Measurements from ENCODE around the gene CDKAL1.

Gene CDKAL1

DNA sequence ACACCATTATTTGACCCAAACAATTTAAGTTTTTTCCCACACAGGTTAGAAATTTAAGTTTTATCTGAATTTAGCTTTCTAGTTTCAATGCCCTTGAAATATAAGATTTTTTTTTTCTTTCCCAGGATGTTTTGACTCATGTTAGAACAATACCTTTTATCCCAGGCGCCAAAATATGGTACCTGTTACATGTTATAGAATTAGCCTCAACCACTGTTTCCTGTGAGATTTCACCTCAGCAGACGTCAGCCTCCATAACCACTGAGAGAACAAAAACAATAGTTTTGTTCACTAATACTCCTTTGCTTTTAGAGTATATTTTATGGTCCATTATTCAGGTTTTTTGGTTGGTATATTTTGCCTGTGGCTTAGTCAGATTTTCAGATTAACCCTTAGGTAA, 302.9 kb downstream of the CDKAL1 start:
- Histone ChIP-seq H3K27me3 (ENCODE audit: insufficient read depth, low read length, poor library complexity, severe bottlenecking) (no peaks in the 10 kb centered on the region), H2AFZ (ENCODE audit: low read length) (no peak overlapping the region), H3K4me2 (ENCODE audit: low read depth, low read length, poor library complexity, severe bottlenecking) (no peak overlapping the region), H3K9ac (ENCODE audit: low read depth, low read length, poor library complexity, severe bottlenecking) (no peak overlapping the region), H3K4me3 (ENCODE audit: low read length, poor library complexity, severe bottlenecking) (no peak overlapping the region), H4K20me1 (ENCODE audit: insufficient read depth, low read length, poor library complexity, severe bottlenecking) (no peaks in the 10 kb centered on the region), H3K4me1 (ENCODE audit: insufficient read depth, low read length, poor library complexity, severe bottlenecking) (peaks cover 52% of the 10 kb centered on the region), H3K9me3 (ENCODE audit: insufficient read depth, low read depth, low read length) (no peaks in the 10 kb centered on the region), H3K36me3 (ENCODE audit: insufficient read depth, low read length) (no peaks in the 10 kb centered on the region), H3F3A (ENCODE audit: low read depth) (no peaks in the 10 kb centered on the region), H3K9me2 (replicated peaks; ENCODE audit: low read depth, low read length) (no peaks in the 10 kb centered on the region), H3K79me2 (ENCODE audit: insufficient read depth, low read length) (no peaks in the 10 kb centered on the region)
- no peak for TF ChIP-seq EZH2phosphoT487 (IDR thresholded peaks at IDR 0.05; ENCODE audit: borderline replicate concordance)
- TF ChIP-seq, protein P1, sequence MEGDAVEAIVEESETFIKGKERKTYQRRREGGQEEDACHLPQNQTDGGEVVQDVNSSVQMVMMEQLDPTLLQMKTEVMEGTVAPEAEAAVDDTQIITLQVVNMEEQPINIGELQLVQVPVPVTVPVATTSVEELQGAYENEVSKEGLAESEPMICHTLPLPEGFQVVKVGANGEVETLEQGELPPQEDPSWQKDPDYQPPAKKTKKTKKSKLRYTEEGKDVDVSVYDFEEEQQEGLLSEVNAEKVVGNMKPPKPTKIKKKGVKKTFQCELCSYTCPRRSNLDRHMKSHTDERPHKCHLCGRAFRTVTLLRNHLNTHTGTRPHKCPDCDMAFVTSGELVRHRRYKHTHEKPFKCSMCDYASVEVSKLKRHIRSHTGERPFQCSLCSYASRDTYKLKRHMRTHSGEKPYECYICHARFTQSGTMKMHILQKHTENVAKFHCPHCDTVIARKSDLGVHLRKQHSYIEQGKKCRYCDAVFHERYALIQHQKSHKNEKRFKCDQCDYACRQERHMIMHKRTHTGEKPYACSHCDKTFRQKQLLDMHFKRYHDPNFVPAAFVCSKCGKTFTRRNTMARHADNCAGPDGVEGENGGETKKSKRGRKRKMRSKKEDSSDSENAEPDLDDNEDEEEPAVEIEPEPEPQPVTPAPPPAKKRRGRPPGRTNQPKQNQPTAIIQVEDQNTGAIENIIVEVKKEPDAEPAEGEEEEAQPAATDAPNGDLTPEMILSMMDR (conservative IDR thresholded peaks at IDR 0.05; ENCODE audit: low read length), result no peak

DNA sequence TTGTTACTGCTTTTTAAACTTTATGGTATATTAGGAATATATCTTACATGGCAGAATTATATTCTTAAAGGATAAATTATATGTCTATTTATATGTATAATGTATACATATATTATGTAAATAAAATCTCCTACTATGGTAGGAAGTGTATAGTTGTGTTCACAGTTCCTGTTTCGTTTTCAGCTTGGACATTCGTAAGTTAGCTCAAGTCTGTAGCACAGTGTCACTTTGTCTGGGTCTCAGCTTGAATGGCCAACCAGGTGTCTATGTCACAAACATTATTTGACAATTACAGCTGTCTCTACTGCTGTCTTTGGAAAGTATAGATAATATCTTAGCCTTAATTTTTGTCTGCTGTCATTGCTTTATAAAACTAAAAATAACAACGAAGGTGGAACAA, 303.9 kb downstream of the CDKAL1 start:
- Histone ChIP-seq H4K20me1 (ENCODE audit: insufficient read depth, low read length, poor library complexity, severe bottlenecking) (no peaks in the 10 kb centered on the region), H3K36me3 (ENCODE audit: insufficient read depth, low read length) (no peaks in the 10 kb centered on the region), H3K27me3 (ENCODE audit: insufficient read depth, low read length, poor library complexity, severe bottlenecking) (no peaks in the 10 kb centered on the region), H3K9me3 (ENCODE audit: insufficient read depth, low read depth, low read length) (no peaks in the 10 kb centered on the region), H3K4me2 (ENCODE audit: low read depth, low read length, poor library complexity, severe bottlenecking) (no peak overlapping the region), H3K9ac (ENCODE audit: low read depth, low read length, poor library complexity, severe bottlenecking) (no peak overlapping the region), H3K4me3 (ENCODE audit: low read length, poor library complexity, severe bottlenecking) (no peak overlapping the region), H3F3A (ENCODE audit: low read depth) (no peaks in the 10 kb centered on the region), H3K4me1 (ENCODE audit: insufficient read depth, low read length, poor library complexity, severe bottlenecking) (peaks cover 51% of the 10 kb centered on the region), H3K9me2 (replicated peaks; ENCODE audit: low read depth, low read length) (no peaks in the 10 kb centered on the region), H3K79me2 (ENCODE audit: insufficient read depth, low read length) (no peaks in the 10 kb centered on the region), H2AFZ (ENCODE audit: low read length) (no peak overlapping the region)
- TF ChIP-seq EZH2phosphoT487 (IDR thresholded peaks at IDR 0.05; ENCODE audit: borderline replicate concordance), result no peak
- TF ChIP-seq, protein P1 (conservative IDR thresholded peaks at IDR 0.05; ENCODE audit: low read length), result no peak

DNA sequence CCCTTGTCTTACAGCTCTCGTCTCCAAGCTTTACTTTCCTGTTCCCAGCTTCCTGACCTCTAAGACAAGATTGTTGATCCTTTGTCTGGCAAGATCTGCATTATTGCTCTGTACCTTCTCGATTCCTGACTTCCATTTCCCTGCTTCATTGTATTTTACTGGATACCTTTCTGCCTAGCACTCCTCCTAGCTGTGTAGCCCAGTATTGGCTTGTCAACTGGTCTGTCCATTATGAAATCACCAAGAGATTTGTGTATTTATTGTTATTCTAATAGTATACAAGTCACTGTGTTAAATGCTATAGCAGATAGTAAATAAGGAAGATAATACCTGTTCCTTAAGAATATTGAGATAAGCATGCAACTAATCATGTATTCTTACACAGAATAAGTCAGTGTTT, 305.4 kb downstream of the CDKAL1 start:
- Histone ChIP-seq H3K27me3 (ENCODE audit: insufficient read depth, low read length, poor library complexity, severe bottlenecking) (no peaks in the 10 kb centered on the region), H3K36me3 (ENCODE audit: insufficient read depth, low read length) (no peaks in the 10 kb centered on the region), H3K4me3 (ENCODE audit: low read length, poor library complexity, severe bottlenecking) (no peak overlapping the region), H3K9ac (ENCODE audit: low read depth, low read length, poor library complexity, severe bottlenecking) (no peak overlapping the region), H3F3A (ENCODE audit: low read depth) (no peaks in the 10 kb centered on the region), H3K4me2 (ENCODE audit: low read depth, low read length, poor library complexity, severe bottlenecking) (no peak overlapping the region), H3K9me3 (ENCODE audit: insufficient read depth, low read depth, low read length) (no peaks in the 10 kb centered on the region), H3K4me1 (ENCODE audit: insufficient read depth, low read length, poor library complexity, severe bottlenecking) (peaks cover 39% of the 10 kb centered on the region), H4K20me1 (ENCODE audit: insufficient read depth, low read length, poor library complexity, severe bottlenecking) (no peaks in the 10 kb centered on the region), H3K9me2 (replicated peaks; ENCODE audit: low read depth, low read length) (no peaks in the 10 kb centered on the region), H3K79me2 (ENCODE audit: insufficient read depth, low read length) (no peaks in the 10 kb centered on the region), H2AFZ (ENCODE audit: low read length) (no peak overlapping the region)
- TF ChIP-seq, protein P1 (conservative IDR thresholded peaks at IDR 0.05; ENCODE audit: low read length), result peak; percentile 51
- no peak for TF ChIP-seq EZH2phosphoT487 (IDR thresholded peaks at IDR 0.05; ENCODE audit: borderline replicate concordance)
